Measurements from ENCODE around the gene SAMD11.
A peak's percentile ranks its signal among the peaks of the same experiment; 100 is the strongest.

Gene SAMD11

GRCh38 chr1:962381-963300 lies 38.9 kb downstream of the SAMD11 start:
- FAIRE-seq (no peak), DNase-seq (ENCODE audit: low spot score) (no peak)

DNA sequence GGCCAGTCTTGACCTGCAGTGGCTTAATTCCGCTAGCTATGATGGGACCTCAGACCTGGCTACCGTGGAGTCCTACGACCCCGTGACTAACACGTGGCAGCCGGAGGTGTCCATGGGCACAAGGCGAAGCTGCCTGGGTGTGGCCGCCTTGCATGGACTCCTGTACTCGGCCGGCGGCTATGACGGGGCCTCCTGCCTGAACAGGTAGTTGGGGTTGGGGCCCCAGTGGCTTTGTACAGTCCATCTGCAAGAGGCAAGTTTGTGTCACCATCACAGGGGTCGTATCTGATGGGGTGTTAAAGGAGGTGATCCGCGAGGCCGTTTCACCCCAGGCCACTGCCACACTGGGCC lies 39.6 kb downstream of the SAMD11 start:
- DNase-seq (ENCODE audit: low spot score) = no peak
- FAIRE-seq = no peak

GRCh38 chr1:963746-964525 lies 40.2 kb downstream of the SAMD11 start:
- no peak for DNase-seq (ENCODE audit: low spot score)
- no peak for FAIRE-seq

DNA sequence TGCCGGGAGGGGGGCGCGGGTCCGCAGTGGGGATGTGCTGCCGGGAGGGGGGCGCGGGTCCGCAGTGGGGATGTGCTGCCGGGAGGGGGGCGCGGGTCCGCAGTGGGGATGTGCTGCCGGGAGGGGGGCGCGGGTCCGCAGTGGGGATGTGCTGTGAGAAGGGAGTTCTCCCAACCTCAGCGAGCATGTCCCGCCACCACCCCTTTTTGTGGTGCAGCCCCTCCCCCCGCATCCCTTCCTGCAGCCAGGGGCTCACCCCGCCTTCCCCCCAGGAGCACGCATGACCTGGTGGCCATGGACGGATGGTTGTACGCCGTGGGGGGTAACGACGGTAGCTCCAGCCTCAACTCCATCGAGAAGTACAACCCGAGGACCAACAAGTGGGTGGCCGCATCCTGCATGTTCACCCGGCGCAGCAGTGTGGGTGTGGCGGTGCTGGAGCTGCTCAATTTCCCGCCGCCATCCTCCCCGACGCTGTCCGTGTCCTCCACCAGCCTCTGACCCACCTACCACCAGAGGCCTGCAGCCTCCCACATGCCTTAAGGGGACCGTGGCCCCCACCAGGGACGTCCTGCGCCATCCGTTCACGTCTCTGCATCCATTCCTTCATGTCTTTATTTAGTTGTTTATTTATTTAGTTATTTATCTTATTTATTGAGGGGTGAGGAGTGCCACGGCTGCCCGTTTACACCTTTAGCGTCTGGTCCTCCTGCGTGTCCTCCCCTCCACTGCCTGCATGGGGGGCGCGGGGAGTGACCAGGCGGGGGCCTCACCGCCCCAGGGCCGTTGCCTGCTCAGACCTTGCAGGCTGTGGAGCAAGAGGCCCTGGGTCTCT lies 41.2 kb downstream of the SAMD11 start:
- no peak for DNase-seq (ENCODE audit: low spot score)
- FAIRE-seq = no peak

- DNase-seq (ENCODE audit: low spot score) (no peak), FAIRE-seq (no peak)
These were observed 41.9 kb downstream of the SAMD11 start for GRCh38 chr1:965526-966134.

GRCh38 chr1:966135-966703 lies 42.5 kb downstream of the SAMD11 start, which contains the start of gene PLEKHN1:
TSS of gene PLEKHN1 (plus strand) at chr1:966482. CDS start at chr1:966532, 50 bp downstream.
- DNase-seq (ENCODE audit: low spot score) (peak; percentile 72), FAIRE-seq (no peak)

DNA sequence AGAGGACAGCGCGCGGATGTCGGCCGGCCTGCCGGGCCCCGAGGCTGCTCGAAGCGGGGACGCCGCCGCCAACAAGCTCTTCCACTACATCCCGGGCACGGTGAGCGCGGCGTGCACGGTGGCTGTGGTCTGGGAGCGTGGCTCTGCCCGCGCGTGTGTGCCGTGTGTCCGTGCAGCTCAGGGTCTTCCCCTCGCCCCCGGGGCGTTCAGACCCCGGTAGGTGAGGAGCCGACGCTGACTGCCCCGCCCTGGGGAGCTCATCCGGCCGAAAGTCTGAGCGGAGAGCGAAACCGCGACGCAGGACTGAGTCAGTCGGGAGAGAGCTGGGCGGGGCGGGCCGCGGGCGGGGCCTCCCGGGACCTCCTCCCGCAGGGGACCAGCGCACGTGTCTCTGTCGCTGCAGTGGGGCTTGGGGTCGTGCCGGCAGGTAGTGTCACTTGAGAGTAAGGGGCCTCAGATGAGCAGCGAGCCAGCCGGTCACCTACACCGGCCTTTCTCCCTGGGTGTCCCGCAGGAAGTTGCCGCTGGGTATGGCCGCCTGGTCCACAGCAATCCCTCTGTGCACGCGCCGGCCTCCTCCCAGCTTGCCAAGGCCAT lies 43.1 kb downstream of the SAMD11 start:
- peak; percentile 86 for DNase-seq (ENCODE audit: low spot score)
- FAIRE-seq = no peak

- DNase-seq (ENCODE audit: low spot score) = no peak
- no peak for FAIRE-seq
These were observed 44.0 kb downstream of the SAMD11 start for GRCh38 chr1:967466-968343.

- FAIRE-seq (peak; percentile 79), DNase-seq (ENCODE audit: low spot score) (no peak)
These were observed 45.6 kb downstream of the SAMD11 start for GRCh38 chr1:969260-969855.

DNA sequence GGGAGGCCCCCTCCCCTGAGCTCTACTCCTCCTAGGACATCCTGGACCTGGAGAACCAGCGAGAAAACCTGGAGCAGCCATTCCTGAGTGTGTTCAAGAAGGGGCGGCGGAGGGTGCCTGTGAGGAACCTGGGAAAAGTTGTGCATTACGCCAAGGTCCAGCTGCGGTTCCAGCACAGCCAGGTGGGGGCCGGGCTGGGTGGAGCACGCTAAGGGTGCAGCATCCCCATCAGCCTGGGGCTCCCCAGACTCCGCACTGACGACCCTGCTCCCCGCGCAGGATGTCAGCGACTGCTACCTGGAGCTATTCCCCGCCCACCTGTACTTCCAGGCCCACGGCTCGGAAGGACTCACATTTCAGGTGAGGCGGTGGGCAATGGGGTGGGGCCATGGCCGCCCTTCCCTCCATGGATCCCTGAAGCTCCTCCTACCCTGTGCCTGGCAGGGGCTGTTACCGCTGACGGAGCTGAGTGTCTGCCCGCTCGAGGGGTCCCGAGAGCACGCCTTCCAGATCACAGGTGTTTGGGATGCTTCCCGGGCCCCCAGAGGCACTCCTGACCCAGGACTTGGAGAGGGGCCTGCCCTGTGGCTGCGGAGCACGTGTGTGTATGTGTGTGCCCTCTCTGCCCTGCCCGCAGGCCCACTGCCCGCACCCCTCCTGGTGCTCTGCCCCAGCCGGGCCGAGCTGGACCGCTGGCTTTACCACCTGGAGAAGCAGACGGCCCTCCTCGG lies 46.7 kb downstream of the SAMD11 start:
- FAIRE-seq = no peak
- DNase-seq (ENCODE audit: low spot score) = no peak

DNA sequence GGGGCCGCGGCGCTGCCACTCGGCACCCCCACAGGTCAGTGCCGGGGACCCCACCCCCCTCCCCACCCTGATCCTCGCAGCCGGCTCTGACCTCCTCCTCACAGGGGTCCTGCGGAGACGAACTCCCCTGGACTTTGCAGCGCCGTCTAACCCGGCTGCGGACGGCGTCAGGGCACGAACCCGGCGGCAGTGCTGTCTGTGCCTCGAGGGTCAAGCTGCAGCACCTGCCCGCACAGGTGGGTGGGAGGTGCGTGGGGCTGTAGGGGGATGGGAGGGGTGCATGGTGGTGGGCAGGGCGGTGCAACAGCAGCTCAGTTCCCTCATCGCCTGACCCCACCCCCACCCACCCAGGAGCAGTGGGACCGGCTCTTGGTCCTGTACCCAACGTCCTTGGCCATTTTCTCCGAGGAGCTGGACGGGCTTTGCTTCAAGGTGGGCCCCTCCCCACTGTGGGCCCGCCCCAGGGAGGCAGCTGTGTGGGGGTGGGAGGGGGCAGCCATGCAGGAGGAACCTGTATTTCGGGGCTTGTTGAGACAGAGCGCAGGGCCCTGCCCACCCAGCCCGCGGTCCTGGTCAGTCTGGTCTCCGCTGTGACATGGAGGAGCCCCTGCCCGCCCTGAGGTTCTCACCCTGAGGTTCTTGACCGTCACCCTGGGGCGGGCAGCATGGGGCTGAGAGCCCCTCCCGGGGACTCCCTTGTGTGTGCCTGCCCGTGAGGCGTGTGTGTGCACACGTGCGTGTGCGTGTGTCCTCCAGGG lies 47.4 kb downstream of the SAMD11 start:
- FAIRE-seq (no peak), DNase-seq (ENCODE audit: low spot score) (no peak)

DNA sequence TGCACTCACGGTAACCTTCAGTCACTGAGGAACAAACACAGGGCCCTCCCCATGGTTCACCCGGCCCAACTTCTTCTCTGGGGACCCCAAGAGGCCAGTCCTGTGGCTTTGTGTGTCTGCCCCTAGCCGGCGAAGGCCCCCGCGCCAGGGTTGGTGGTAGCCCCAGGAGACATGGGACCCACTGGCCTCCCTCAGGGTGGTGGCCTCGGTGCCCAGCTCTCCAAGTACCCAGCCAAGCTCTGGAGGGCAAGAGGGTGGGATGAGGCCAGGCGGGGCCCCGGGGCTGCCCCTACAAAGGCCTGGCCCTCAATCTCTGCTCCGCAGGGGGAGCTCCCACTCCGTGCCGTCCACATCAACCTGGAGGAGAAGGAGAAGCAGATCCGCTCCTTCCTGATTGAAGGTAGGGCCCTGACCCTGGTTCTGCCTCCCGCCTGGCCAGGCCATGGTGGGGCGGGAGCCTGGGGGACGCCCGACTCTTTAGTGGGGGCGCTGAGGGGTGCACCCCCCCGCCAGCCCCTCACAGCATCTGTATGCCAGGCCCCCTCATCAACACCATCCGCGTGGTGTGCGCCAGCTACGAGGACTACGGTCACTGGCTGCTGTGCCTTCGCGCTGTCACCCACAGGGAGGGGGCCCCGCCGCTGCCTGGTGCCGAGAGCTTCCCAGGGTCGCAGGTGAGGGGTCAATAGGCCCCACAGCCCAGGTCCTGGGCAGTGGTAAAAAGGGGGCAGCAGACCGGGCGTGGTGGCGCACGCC lies 48.2 kb downstream of the SAMD11 start:
- DNase-seq (ENCODE audit: low spot score) (no peak), FAIRE-seq (no peak)

DNA sequence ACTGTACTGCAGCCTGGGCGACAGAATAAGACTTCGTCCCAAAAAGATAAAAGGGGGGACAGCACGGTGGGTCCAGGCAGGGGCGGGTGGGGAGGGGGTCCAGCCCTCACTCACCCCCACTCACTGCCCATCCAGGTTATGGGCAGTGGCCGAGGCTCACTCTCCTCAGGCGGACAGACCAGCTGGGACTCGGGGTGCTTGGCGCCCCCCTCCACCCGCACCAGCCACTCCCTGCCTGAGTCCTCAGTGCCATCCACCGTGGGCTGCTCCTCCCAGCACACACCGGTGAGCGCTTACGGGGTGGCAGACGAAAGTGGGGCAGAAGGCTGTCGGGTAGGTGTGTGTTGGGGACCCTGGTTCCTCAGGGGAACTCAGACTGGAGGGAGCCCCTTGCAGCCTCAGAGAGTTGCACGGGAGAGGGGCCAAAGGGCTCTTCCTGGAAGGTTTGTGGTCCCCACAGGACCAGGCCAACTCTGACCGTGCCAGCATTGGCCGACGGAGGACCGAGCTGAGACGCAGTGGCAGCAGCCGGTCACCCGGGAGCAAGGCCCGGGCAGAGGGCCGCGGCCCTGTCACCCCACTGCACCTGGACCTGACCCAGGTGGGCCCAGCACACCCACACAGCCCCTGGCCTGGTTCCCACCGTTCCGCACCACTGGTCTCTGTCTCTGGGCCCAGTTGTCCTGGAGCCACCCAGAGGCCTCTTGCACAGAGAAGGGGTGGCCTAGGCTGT lies 49.2 kb downstream of the SAMD11 start:
- FAIRE-seq (no peak), DNase-seq (ENCODE audit: low spot score) (no peak)

- FAIRE-seq (no peak), DNase-seq (ENCODE audit: low spot score) (no peak)
These were observed 50.0 kb downstream of the SAMD11 start for GRCh38 chr1:973459-974292.

DNA sequence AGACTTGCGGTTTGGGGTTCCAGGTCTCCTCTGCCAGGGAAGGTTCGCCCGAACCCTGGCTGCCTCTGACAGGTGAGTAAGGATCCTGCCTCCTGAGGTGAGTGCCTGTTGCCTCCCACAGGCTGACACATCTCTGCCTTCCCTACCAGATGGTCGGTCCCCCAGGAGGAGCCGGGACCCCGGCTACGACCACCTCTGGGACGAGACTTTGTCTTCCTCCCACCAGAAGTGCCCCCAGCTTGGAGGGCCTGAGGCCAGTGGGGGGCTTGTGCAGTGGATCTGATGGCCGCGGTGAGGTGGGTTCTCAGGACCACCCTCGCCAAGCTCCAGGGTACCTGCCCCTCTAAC lies 50.5 kb downstream of the SAMD11 start:
- no peak for FAIRE-seq

More for the DNA sequence above, 50.5 kb downstream of the SAMD11 start:
- DNase-seq (ENCODE audit: low spot score) = no peak
